Progenitor cell of endocrine pancreas (in vitro differentiated cells): ENCODE data around the gene TMED8. TPM values are rescaled to one million over a fixed set of nuclear protein-coding genes. Genes with fewer than 3 reads are reported as not detected.

Experiments
- DNase-seq: peaks from one replicate; pipeline ENCODE4 v3.0.0; 2021; ENCODE audit warnings: low spot score; ENCODE audit not compliant: unreplicated experiment
- H3K27ac Mint-ChIP-seq: 2 replicates; pipeline ENCODE4 v1.8.0; 2021; ENCODE audit warnings: mild to moderate bottlenecking, moderate library complexity, mixed read lengths
- H3K27me3 Mint-ChIP-seq: 2 replicates; pipeline ENCODE4 v1.8.0; 2021; ENCODE audit warnings: mixed read lengths
- H3K36me3 Mint-ChIP-seq: 2 replicates; pipeline ENCODE4 v1.8.0; 2022; ENCODE audit warnings: mixed read lengths; ENCODE audit not compliant: insufficient read depth
- H3K4me1 Mint-ChIP-seq: 2 replicates; pipeline ENCODE4 v1.8.0; 2021; ENCODE audit warnings: low read depth, mixed read lengths
- H3K4me3 Mint-ChIP-seq: 2 replicates; pipeline ENCODE4 v1.8.0; 2021; ENCODE audit warnings: low read depth, mild to moderate bottlenecking, moderate library complexity, mixed read lengths
- H3K9me3 Mint-ChIP-seq: 2 replicates; pipeline ENCODE4 v1.8.0; 2021; ENCODE audit warnings: low read depth, mixed read lengths
- CTCF ChIP-seq: fragments of 200-600 bp; sonication (generic); IDR thresholded peaks from one replicate; pipeline ENCODE4 v1.5.0; 2021; ENCODE audit warnings: antibody characterized with exemption, mild to moderate bottlenecking; ENCODE audit not compliant: unreplicated experiment
- total RNA-seq: library from RNA; stranded (reverse); gene quantifications from 2 replicates; pipeline ENCODE4 v1.2.1, GENCODE V29; 2021

TMED8 gene
- total RNA-seq, 1 donor from 2014 or later, result 18.7 TPM

GRCh38 chr14:77299771-77300170, 77.1 kb downstream of the TMED8 start:
- DNase-seq, result no peak
- Mint-ChIP-seq H3K9me3 (no peaks in the 10 kb centered on the region), H3K27me3 (no peaks in the 10 kb centered on the region), H3K27ac (no peak overlapping the region), H3K36me3 (peaks cover 10% of the 10 kb centered on the region), H3K4me3 (no peak overlapping the region), H3K4me1 (no peaks in the 10 kb centered on the region)
- no peak for TF ChIP-seq CTCF

GRCh38 chr14:77296906-77297305, 80.0 kb downstream of the TMED8 start:
- H3K27ac Mint-ChIP-seq, result no peak overlapping the region
- H3K4me3 Mint-ChIP-seq, result no peak overlapping the region
- H3K9me3 Mint-ChIP-seq, result no peaks in the 10 kb centered on the region
- no peaks in the 10 kb centered on the region for H3K4me1 Mint-ChIP-seq
- peaks cover 8% of the 10 kb centered on the region for H3K36me3 Mint-ChIP-seq
- no peak for TF ChIP-seq CTCF
- H3K27me3 Mint-ChIP-seq, result no peaks in the 10 kb centered on the region
- DNase-seq, result no peak

- no peaks in the 10 kb centered on the region for H3K4me1 Mint-ChIP-seq
- peaks cover 9% of the 10 kb centered on the region for H3K36me3 Mint-ChIP-seq
- no peaks in the 10 kb centered on the region for H3K27me3 Mint-ChIP-seq
- H3K27ac Mint-ChIP-seq, result no peak overlapping the region
- no peak for DNase-seq
- TF ChIP-seq CTCF, result no peak
- no peak overlapping the region for H3K4me3 Mint-ChIP-seq
- no peaks in the 10 kb centered on the region for H3K9me3 Mint-ChIP-seq
Observed at GRCh38 chr14:77296155-77296554, 80.7 kb downstream of the TMED8 start.

GRCh38 chr14:77290705-77291104, 86.2 kb downstream of the TMED8 start:
- no peaks in the 10 kb centered on the region for H3K4me1 Mint-ChIP-seq
- H3K36me3 Mint-ChIP-seq, result peaks cover 12% of the 10 kb centered on the region
- H3K27ac Mint-ChIP-seq, result no peak overlapping the region
- H3K4me3 Mint-ChIP-seq, result no peak overlapping the region
- TF ChIP-seq CTCF, result peak; percentile 28
- no peak for DNase-seq
- H3K9me3 Mint-ChIP-seq, result no peaks in the 10 kb centered on the region
- no peaks in the 10 kb centered on the region for H3K27me3 Mint-ChIP-seq

GRCh38 chr14:77286576-77286975, 90.3 kb downstream of the TMED8 start:
- Mint-ChIP-seq H3K36me3 (peaks cover 28% of the 10 kb centered on the region), H3K27ac (no peak overlapping the region), H3K9me3 (no peaks in the 10 kb centered on the region), H3K27me3 (no peaks in the 10 kb centered on the region), H3K4me3 (no peak overlapping the region), H3K4me1 (no peaks in the 10 kb centered on the region)
- no peak for TF ChIP-seq CTCF
- DNase-seq, result no peak

Other genes starting within 250 kb of the TMED8 start
- gene ZDHHC22, start 235.3 kb downstream of the TMED8 start, total RNA-seq, result 0.13 and 0.14 TPM in 2 replicates
- 1.6 and 1.8 TPM in 2 replicates for gene TMEM63C, start 195.3 kb downstream of the TMED8 start, total RNA-seq
- gene NGB, start 105.9 kb downstream of the TMED8 start, total RNA-seq, result not detected in 2 replicates
- gene POMT2, start 56.2 kb downstream of the TMED8 start, total RNA-seq, result 65.5 and 66.9 TPM in 2 replicates
- gene GSTZ1, start 56.1 kb downstream of the TMED8 start, total RNA-seq, result 29.0 and 31.2 TPM in 2 replicates
- gene SAMD15, start 285 bp upstream of the TMED8 start, total RNA-seq, result 9.5 and 10.7 TPM in 2 replicates
- gene NOXRED1, start 46.4 kb upstream of the TMED8 start, total RNA-seq, result 1.2 and 1.8 TPM in 2 replicates
- 30.7 and 33.7 TPM in 2 replicates for gene VIPAS39, start 80.5 kb upstream of the TMED8 start, total RNA-seq
- 160 and 179 TPM in 2 replicates for gene AHSA1, start 81.0 kb upstream of the TMED8 start, total RNA-seq
- gene ISM2, start 121.7 kb upstream of the TMED8 start, total RNA-seq, result 0.42 TPM in 1 of 2 replicates, not detected in the other
- gene SPTLC2, start 239.5 kb upstream of the TMED8 start, total RNA-seq, result 53.6 and 54.2 TPM in 2 replicates